ENCODE data around the gene NHLRC2. TPM values are rescaled to one million over a fixed set of nuclear protein-coding genes. Genes with fewer than 3 reads are reported as not detected.

NHLRC2 gene
- total RNA-seq, 1 experiment from 2014 or later, result 56.3 TPM

- RAD21 ChIA-PET (ENCODE audit: low non-redundant PET in 1 of 2, low total read pairs in 2 of 2, uncharacterized antibody in 2 of 2, unreplicated experiment in 2 of 2), result no interaction called here
- H3K36me3 ChIP-seq (ENCODE audit: control insufficient read depth in 1 of 2, insufficient read depth in 2 of 2, low read length in 2 of 2), result 0 out of 4 replicates have a peak, but pooled peaks cover 0 to 3% of the 10 kb centered on the region in 2 experiments
- no peak overlapping the region for H2AFZ ChIP-seq (ENCODE audit: low read depth, low read length, poor library complexity, severe bottlenecking)
- ATAC-seq, result no peak
- CTCF ChIA-PET, result no interaction called here
- no peak for DNase-seq (ENCODE audit: low read depth, low spot score)
- intact Hi-C loops (cut with micrococcal nuclease), result no loop called here
- H3K4me2 ChIP-seq (ENCODE audit: low read length), result no peak overlapping the region
- peaks cover 68% of the 10 kb centered on the region for H3K79me2 ChIP-seq (ENCODE audit: insufficient read depth, low read length)
- H3K9me2 ChIP-seq (ENCODE audit: insufficient read depth), result no peaks in the 10 kb centered on the region
- POLR2A ChIA-PET, result no interaction called here
- H3K9me3 ChIP-seq (ENCODE audit: control insufficient read depth in 1 of 2, insufficient read depth in 1 of 2, low read depth in 1 of 2, low read length in 2 of 2), result 0 out of 4 replicates have a peak, but pooled peaks cover 0 to 3% of the 10 kb centered on the region in 2 experiments
- no peak overlapping the region for H3K9ac ChIP-seq (ENCODE audit: low read length)
- no TSS peak for BruUV-seq (replicated peaks)
- H3K27ac ChIP-seq (ENCODE audit: low read depth, low read length), result no peak overlapping the region
- no peaks in the 10 kb centered on the region for H3K27me3 ChIP-seq (ENCODE audit: insufficient read depth, low read length)
- H3K4me3 ChIP-seq (replicated peaks in 1 of 2; ENCODE audit: low read depth in 1 of 2, low read length in 2 of 2), result no peak overlapping the region
- H3K4me1 ChIP-seq (ENCODE audit: control insufficient read depth in 1 of 2, insufficient read depth in 2 of 2, low read length in 2 of 2), result no peaks in the 10 kb centered on the region
- TF ChIP-seq CTCF (IDR thresholded peaks at IDR 0.05 in 2 of 3, conservative IDR thresholded peaks at IDR 0.05 in 1 of 3; ENCODE audit: borderline replicate concordance in 1 of 3, insufficient read depth in 1 of 3, low read depth in 2 of 3, low read length in 2 of 3) (no peak), REST (IDR thresholded peaks at IDR 0.05; ENCODE audit: low read depth) (no peak), TCF7L2 (IDR thresholded peaks at IDR 0.05; ENCODE audit: borderline replicate concordance, extremely low read depth, insufficient read depth, insufficient read length) (no peak), RAD21 (IDR thresholded peaks at IDR 0.05; ENCODE audit: low read depth) (no peak), POLR2A (IDR thresholded peaks at IDR 0.05; ENCODE audit: borderline replicate concordance, extremely low read depth, insufficient read depth, insufficient read length) (no peak), EGR1 (IDR thresholded peaks at IDR 0.05; ENCODE audit: low read depth) (no peak), JUND (IDR thresholded peaks at IDR 0.05) (no peak), ZNF274 (IDR thresholded peaks at IDR 0.05; ENCODE audit: low read depth, low read length) (no peak), SRF (IDR thresholded peaks at IDR 0.05; ENCODE audit: low read depth) (no peak), FOSL1 (IDR thresholded peaks at IDR 0.05; ENCODE audit: low read depth) (no peak), SP1 (IDR thresholded peaks at IDR 0.05; ENCODE audit: low read depth) (no peak), CEBPB (IDR thresholded peaks at IDR 0.05; ENCODE audit: low read depth) (no peak), SIN3A (IDR thresholded peaks at IDR 0.05; ENCODE audit: low read depth) (no peak), ZFX (IDR thresholded peaks at IDR 0.05) (no peak), EZH2phosphoT487 (IDR thresholded peaks at IDR 0.05; ENCODE audit: borderline replicate concordance) (no peak), EZH2 (IDR thresholded peaks at IDR 0.05) (no peak), POLR2AphosphoS5 (IDR thresholded peaks at IDR 0.05; ENCODE audit: low read depth, low read length) (no peak), CBX3 (IDR thresholded peaks at IDR 0.05; ENCODE audit: low read depth) (no peak)
- H4K20me1 ChIP-seq (ENCODE audit: insufficient read depth), result no peaks in the 10 kb centered on the region
Observed at GRCh38 chr10:113869789-113870188, 15.3 kb downstream of the NHLRC2 start.

Data from HCT116 (cell line).